Muscle of arm (tissue), 12 donors: ENCODE data around the gene KRTAP9-2. TPM values are rescaled to one million over a fixed set of nuclear protein-coding genes. Genes with fewer than 3 reads are reported as not detected.
"Not testable (repeated sequence)": the region's sequence is repeated elsewhere in the genome, so short reads cannot be mapped to it uniquely, and the experiment has no call there.

Experiments
- DNase-seq: peaks from one replicate; pipeline ENCODE4 v3.0.0-alpha.2; 2013
- polyA plus RNA-seq, 12 donors: library from polyadenylated mRNA; unstranded; fragments of 120-200 nt; gene quantifications; one replicate each; pipeline ENCODE4 v1.2.1, GENCODE V29; 2013; ENCODE audit not compliant: insufficient read length in 12 of 12

The KRTAP9-2 gene
- polyA plus RNA-seq, 12 donors = not detected

DNA sequence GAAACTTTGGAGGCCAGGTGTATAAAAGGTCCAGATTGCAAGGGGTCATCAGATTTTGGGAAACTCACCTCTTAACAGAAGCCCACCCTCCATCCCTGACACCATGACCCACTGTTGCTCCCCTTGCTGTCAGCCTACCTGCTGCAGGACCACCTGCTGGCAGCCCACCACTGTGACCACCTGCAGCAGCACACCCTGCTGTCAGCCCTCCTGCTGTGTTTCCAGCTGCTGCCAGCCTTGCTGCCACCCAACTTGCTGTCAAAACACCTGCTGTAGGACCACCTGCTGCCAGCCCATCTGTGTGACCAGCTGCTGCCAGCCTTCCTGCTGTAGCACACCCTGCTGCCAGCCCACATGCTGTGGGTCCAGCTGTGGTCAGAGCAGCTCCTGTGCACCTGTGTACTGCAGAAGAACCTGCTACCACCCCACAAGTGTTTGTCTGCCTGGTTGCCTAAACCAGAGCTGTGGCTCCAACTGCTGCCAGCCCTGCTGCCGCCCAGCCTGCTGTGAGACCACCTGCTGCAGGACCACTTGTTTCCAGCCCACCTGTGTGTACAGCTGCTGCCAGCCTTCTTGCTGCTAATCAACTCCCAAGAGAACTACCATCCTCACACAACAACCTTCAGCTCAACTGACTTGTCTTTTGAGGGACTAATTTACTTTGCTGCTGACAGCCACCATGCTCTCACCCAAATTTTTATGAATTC lies 6.1 kb downstream of the KRTAP9-2 start, which contains the start of gene KRTAP9-3:
KRTAP9-3 (plus strand) TSS at position 51 of the 707 bp plus-strand sequence; CDS start at position 104, 53 bp downstream.
- DNase-seq = not testable (repeated sequence)

DNA sequence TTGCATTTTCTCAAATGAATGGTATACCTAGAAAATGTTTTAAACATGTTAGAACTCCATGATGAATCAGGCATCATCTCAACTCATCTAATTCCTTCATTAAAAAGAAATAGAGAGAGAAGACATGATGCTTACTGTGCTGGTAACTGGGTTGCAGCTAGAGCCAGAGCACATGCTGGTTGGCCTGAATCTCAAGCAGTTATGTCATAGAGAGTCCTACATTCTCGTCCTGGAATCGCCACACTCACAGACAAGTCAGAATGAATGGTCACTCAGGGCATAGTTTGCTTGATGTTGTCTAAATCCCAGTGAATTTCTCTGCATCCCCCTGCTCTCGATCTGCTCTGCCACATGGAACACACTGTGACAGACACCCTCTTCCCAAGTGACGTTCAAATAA lies 10.7 kb downstream of the KRTAP9-2 start:
- DNase-seq = not testable (repeated sequence)

- DNase-seq = not testable (repeated sequence)
Measured at GRCh38 chr17:41237949-41238437, 11.5 kb downstream of the KRTAP9-2 start, which contains the start of gene KRTAP9-8. Gene KRTAP9-8 (plus strand): TSS chr17:41237999. CDS start chr17:41238052, 53 bp downstream.

DNA sequence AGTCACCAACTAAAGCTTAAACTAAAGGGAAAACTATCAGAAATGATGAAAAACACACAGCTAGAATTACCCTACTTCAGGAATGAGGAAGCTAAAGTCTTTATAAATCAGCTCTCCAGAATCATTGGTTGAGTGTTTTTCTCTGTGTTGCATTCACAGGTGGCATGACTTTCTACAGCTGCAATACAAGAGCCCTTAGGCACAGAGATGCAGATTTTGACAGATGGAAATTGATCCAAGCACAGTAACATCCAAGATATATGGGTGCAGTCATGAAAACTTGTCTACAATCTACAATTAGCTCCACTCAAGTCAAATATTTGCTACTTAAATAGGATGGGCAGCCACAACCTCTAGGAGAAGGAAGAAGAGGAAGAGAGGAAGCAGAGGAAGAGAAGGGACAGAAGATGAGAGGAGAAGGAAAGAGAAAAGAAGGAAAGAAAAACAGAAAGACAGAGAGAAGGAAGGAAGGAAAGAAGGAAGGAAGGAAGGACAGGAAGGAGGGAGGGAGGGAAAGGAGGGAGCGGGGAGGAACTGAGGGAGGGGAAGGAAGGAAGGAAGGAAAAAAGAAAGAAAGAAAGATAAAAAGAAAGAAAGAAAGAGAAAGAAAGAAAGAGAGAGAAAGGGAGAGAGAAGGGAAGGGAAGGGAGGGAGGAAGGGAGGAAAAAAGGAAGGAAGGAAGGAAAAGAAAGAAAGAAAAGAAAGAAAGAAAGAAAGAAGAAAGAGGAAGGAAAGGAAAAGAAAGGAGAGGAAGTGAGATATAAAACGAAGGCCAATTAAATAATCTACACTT lies 20.7 kb downstream of the KRTAP9-2 start:
- DNase-seq = not testable (repeated sequence)

DNA sequence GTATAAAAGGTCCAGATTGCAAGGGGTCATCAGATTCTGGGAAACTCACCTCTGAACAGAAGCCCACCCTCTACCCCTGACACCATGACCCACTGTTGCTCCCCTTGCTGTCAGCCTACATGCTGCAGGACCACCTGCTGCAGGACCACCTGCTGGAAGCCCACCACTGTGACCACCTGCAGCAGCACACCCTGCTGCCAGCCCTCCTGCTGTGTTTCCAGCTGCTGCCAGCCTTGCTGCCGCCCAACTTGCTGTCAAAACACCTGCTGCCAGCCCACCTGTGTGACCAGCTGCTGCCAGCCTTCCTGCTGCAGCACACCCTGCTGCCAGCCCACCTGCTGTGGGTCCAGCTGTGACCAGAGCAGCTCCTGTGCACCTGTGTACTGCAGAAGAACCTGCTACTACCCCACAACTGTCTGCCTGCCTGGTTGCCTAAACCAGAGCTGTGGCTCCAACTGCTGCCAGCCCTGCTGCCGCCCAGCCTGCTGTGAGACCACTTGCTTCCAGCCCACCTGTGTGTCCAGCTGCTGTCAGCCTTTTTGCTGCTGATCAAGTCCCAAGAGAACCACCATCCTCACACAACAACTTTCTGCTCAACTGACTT lies 23.3 kb downstream of the KRTAP9-2 start, which contains the start of gene KRTAP9-4:
KRTAP9-4 (plus strand) TSS at position 51 of the 604 bp plus-strand sequence; CDS start at position 85, 34 bp downstream.
- not testable (repeated sequence) for DNase-seq

- no peak for DNase-seq
Measured at GRCh38 chr17:41251261-41251660, 24.8 kb downstream of the KRTAP9-2 start.

- DNase-seq = no peak
Measured at GRCh38 chr17:41254861-41255260, 28.4 kb downstream of the KRTAP9-2 start.

DNA sequence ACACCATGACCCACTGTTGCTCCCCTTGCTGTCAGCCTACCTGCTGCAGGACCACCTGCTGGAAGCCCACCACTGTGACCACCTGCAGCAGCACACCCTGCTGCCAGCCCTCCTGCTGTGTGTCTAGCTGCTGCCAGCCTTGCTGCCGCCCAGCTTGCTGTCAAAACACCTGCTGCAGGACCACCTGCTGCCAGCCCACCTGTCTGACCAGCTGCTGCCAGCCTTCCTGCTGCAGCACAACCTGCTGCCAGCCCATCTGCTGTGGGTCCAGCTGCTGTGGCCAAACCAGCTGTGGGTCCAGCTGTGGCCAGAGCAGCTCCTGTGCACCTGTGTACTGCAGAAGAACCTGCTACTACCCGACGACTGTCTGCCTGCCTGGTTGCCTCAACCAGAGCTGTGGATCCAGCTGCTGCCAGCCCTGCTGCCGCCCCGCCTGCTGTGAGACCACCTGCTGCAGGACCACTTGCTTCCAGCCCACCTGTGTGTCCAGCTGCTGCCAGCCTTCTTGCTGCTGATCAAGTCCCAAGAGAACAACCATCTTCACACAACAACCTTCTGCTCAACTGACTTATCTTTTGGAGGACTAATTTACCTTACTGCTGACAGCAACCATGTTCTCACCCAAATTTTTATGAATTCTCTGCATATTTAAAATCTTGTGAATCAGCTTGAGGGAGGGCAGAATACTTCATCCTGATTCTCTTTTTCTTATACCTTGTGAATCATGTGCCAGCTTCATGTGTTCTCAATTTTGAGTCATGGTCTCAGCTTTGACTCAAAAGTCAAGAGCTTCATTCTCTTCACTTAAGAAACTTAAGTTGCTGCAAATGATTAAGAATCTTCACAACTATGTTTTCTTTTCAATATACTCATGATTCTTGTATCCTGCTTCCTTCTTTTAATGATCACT lies 29.2 kb downstream of the KRTAP9-2 start, which contains the start of gene KRTAP9-9:
KRTAP9-9 (plus strand) TSS at position 4 of the 910 bp plus-strand sequence.
- not testable (repeated sequence) for DNase-seq

DNA sequence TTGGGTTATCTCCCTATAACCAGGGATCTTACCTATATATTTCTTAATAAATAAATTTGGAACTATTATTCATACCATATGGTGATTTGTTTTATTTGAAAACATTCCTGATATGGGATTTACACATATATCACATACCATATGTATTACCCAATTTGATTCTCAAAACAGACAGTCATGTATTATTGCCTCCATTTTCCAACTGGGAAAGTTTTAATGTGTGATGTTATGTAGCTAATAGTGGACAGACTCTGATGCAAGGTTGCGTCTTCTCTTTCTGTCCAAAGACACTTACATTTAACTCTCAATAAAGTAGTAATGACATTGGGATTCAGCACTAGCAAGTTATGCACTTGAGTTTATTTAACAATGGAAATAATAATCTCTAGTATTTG lies 29.8 kb downstream of the KRTAP9-2 start:
- DNase-seq = no peak

DNA sequence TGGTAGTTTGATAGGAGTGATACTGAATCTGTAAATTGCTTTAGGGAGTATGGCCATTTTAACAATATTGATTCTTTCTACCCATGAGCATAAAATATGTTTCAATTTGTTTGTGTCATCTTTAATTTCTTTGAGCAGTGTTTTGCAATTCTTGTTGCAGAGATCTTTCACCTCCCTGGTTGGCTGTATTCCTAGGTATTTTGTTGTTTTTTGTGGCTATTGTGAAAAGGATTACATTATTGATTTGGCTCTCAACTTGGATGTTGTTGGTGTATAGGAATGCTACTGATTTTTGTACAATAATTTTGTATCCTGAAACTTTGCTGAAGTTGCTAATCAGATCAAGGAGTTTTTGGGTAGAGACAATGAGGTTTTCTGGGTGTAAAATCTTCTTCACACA lies 32.0 kb downstream of the KRTAP9-2 start:
- no peak for DNase-seq

DNA sequence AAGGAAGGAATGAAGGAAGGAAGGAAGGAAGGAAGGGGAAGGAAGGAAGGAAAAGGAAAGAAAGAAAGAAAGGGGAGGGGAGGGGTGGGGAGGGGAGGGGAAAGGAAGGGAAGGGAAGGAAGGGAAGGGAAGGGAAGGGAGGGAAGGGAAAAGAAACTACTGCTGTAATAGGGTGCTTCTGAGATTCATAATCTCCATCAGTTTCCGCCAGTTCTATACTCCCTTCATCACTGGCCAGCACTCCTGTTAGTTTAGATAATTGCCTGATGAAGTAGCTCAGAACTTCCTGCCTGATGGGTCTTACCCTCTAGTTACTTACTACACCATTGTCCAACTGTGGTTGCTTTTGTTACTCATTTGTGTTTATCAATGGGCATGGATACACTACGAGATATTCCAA lies 36.8 kb downstream of the KRTAP9-2 start:
- DNase-seq = no peak

GRCh38 chr17:41264599-41264998 lies 38.2 kb downstream of the KRTAP9-2 start:
- no peak for DNase-seq

DNA sequence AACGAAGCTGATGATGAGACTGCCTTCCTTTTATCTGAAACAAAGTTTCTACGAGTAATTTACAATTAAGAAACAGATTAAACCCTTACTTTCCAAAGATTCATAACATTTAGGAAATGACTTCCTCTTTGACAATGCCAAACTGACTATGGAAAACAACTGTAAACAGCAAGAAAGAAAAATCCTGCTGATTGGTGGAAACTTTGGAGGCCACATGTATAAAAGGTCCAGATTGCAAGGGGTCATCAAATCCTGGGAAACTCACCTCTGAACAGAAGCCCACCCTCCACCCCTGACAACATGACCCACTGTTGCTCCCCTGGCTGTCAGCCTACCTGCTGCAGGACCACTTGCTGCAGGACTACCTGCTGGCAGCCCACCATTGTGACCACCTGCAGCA lies 38.6 kb downstream of the KRTAP9-2 start, which contains the start of gene KRTAP9-6:
KRTAP9-6 (plus strand) TSS at position 301 of the 400 bp plus-strand sequence; CDS start at position 301, 0 bp downstream.
- no peak for DNase-seq

GRCh38 chr17:41267711-41268110 lies 41.3 kb downstream of the KRTAP9-2 start:
- DNase-seq = no peak

DNA sequence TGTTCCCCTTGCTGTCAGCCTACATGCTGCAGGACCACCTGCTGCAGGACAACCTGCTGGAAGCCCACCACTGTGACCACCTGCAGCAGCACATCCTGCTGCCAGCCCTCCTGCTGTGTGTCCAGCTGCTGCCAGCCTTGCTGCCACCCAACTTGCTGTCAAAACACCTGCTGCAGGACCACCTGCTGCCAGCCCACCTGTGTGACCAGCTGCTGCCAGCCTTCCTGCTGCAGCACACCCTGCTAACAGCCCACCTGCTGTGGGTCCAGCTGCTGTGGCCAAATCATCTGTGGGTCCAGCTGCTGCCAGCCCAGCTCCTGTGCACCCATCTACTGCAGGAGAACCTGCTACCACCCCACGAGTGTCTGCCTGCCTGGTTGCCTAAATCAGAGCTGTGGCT lies 44.9 kb downstream of the KRTAP9-2 start:
- not testable (repeated sequence) for DNase-seq

- no peak for DNase-seq
Measured at GRCh38 chr17:41271858-41272257, 45.4 kb downstream of the KRTAP9-2 start.

- DNase-seq = not testable (repeated sequence)
Measured at GRCh38 chr17:41275648-41276190, 49.3 kb downstream of the KRTAP9-2 start, which contains the start of gene KRTAP9-7. Gene KRTAP9-7 (plus strand): TSS chr17:41275698. CDS start chr17:41275698, 0 bp downstream.
